Measurements from ENCODE around the gene MSH5.

MSH5 gene

GRCh38 chr6:31762356-31762755 is 22.6 kb downstream of the MSH5 start, which contains the start of gene SAPCD1:
Gene SAPCD1, plus strand, starts transcription at chr6:31762656. Its CDS starts 399 bp downstream, at chr6:31763055.
- no peak for TF ChIP-seq EZH2 (IDR thresholded peaks at IDR 0.05; ENCODE audit: borderline replicate concordance, low read length)
- TF ChIP-seq, protein P1, sequence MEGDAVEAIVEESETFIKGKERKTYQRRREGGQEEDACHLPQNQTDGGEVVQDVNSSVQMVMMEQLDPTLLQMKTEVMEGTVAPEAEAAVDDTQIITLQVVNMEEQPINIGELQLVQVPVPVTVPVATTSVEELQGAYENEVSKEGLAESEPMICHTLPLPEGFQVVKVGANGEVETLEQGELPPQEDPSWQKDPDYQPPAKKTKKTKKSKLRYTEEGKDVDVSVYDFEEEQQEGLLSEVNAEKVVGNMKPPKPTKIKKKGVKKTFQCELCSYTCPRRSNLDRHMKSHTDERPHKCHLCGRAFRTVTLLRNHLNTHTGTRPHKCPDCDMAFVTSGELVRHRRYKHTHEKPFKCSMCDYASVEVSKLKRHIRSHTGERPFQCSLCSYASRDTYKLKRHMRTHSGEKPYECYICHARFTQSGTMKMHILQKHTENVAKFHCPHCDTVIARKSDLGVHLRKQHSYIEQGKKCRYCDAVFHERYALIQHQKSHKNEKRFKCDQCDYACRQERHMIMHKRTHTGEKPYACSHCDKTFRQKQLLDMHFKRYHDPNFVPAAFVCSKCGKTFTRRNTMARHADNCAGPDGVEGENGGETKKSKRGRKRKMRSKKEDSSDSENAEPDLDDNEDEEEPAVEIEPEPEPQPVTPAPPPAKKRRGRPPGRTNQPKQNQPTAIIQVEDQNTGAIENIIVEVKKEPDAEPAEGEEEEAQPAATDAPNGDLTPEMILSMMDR (IDR thresholded peaks at IDR 0.05; ENCODE audit: low read length): no peak
- Histone ChIP-seq H3K4me2 (ENCODE audit: low read length) (no peak within 1 kb of the TSS), H3K4me1 (ENCODE audit: insufficient read depth, low read length, severe bottlenecking) (no peaks in the 10 kb centered on the region), H2AFZ (ENCODE audit: low read length) (no peak within 1 kb of the TSS), H3K27ac (ENCODE audit: low read depth, low read length, poor library complexity, severe bottlenecking) (no peak within 1 kb of the TSS), H3K9me3 (ENCODE audit: low read length) (no peaks in the 10 kb centered on the region), H3K36me3 (ENCODE audit: insufficient read depth, low read length) (peaks cover 70% of the 10 kb centered on the region), H3K9ac (ENCODE audit: low read length) (no peak within 1 kb of the TSS), H3K4me3 (ENCODE audit: low read depth, low read length, poor library complexity, severe bottlenecking) (no peak within 1 kb of the TSS), H3K9me2 (ENCODE audit: low read depth, low read length) (no peaks in the 10 kb centered on the region), H3F3A (ENCODE audit: insufficient read depth, low read length) (no peaks in the 10 kb centered on the region), H4K20me1 (ENCODE audit: insufficient read depth, low read length) (no peaks in the 10 kb centered on the region), H3K27me3 (ENCODE audit: insufficient read depth, low read length) (no peaks in the 10 kb centered on the region), H3K79me2 (ENCODE audit: insufficient read depth, low read length) (no peaks in the 10 kb centered on the region)

DNA sequence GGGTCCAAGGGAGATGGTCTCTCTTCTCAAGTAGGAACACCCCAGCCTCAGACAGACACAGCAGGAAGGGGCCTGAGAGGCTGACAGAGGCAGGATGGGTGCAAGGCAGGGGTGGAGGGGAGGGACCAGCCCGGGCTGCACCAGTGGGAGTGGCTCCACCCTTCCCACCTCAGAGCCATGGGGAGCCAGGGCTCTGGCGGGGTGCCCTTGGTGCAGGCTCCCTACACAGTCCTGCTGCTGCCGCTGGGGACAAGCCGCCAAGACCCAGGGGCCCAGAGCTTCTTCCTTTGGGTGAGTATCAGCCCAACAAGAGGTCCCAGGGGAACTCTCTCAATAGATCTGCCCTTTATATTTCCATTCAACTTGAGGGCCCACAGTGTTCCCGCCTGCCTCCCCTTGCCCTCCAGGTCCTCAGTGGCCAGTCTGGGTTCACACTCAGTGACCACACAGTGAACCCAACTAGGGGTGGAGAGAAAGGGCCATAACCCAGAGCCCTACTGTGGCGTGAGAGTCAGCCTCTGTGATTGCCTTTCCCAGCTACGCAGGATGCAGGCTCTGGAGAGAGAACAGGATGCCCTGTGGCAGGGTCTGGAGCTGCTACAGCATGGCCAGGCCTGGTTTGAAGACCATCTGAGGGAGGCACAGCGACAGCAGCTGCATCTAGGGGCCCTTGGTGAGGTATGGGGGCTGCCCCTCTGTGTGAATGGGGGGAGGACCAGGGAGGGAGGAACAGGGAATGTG is 23.2 kb downstream of the MSH5 start:
- H3K9ac ChIP-seq (ENCODE audit: low read length): no peak overlapping the region
- no peaks in the 10 kb centered on the region for H3K79me2 ChIP-seq (ENCODE audit: insufficient read depth, low read length)
- TF ChIP-seq, protein P1 (IDR thresholded peaks at IDR 0.05; ENCODE audit: low read length): no peak
- TF ChIP-seq EZH2 (IDR thresholded peaks at IDR 0.05; ENCODE audit: borderline replicate concordance, low read length): no peak
- no peaks in the 10 kb centered on the region for H3K9me2 ChIP-seq (ENCODE audit: low read depth, low read length)
- H4K20me1 ChIP-seq (ENCODE audit: insufficient read depth, low read length): no peaks in the 10 kb centered on the region
- H3K27me3 ChIP-seq (ENCODE audit: insufficient read depth, low read length): no peaks in the 10 kb centered on the region
- H3K27ac ChIP-seq (ENCODE audit: low read depth, low read length, poor library complexity, severe bottlenecking): no peak overlapping the region
- H3K4me1 ChIP-seq (ENCODE audit: insufficient read depth, low read length, severe bottlenecking): no peaks in the 10 kb centered on the region
- H3K4me3 ChIP-seq (ENCODE audit: low read depth, low read length, poor library complexity, severe bottlenecking): no peak overlapping the region
- H3F3A ChIP-seq (ENCODE audit: insufficient read depth, low read length): no peaks in the 10 kb centered on the region
- peaks cover 67% of the 10 kb centered on the region for H3K36me3 ChIP-seq (ENCODE audit: insufficient read depth, low read length)
- no peak overlapping the region for H3K4me2 ChIP-seq (ENCODE audit: low read length)
- H2AFZ ChIP-seq (ENCODE audit: low read length): no peak overlapping the region
- no peaks in the 10 kb centered on the region for H3K9me3 ChIP-seq (ENCODE audit: low read length)

- Histone ChIP-seq H3K9ac (ENCODE audit: low read length) (no peak overlapping the region), H3F3A (ENCODE audit: insufficient read depth, low read length) (no peaks in the 10 kb centered on the region), H3K9me3 (ENCODE audit: low read length) (no peaks in the 10 kb centered on the region), H4K20me1 (ENCODE audit: insufficient read depth, low read length) (no peaks in the 10 kb centered on the region), H3K4me3 (ENCODE audit: low read depth, low read length, poor library complexity, severe bottlenecking) (no peak overlapping the region), H2AFZ (ENCODE audit: low read length) (no peak overlapping the region), H3K4me2 (ENCODE audit: low read length) (no peak overlapping the region), H3K9me2 (ENCODE audit: low read depth, low read length) (no peaks in the 10 kb centered on the region), H3K27me3 (ENCODE audit: insufficient read depth, low read length) (no peaks in the 10 kb centered on the region), H3K36me3 (ENCODE audit: insufficient read depth, low read length) (peaks cover 61% of the 10 kb centered on the region), H3K79me2 (ENCODE audit: insufficient read depth, low read length) (no peaks in the 10 kb centered on the region), H3K4me1 (ENCODE audit: insufficient read depth, low read length, severe bottlenecking) (no peaks in the 10 kb centered on the region), H3K27ac (ENCODE audit: low read depth, low read length, poor library complexity, severe bottlenecking) (no peak overlapping the region)
- TF ChIP-seq, protein P1 (IDR thresholded peaks at IDR 0.05; ENCODE audit: low read length): no peak
Observed at GRCh38 chr6:31763619-31763940, 23.8 kb downstream of the MSH5 start.

Measured in OCI-LY1 (cell line).